GM12864 (cell line): ENCODE measurements around the gene PAGE4.

Experiments used
- DNase-seq: peaks from one replicate; pipeline ENCODE4 v3.0.0-alpha.2; 2011; ENCODE audit warnings: low read depth
- H3K4me3 ChIP-seq: 2 replicates; pipeline ENCODE4 v1.5.1; 2011; ENCODE audit warnings: mild to moderate bottlenecking, low read depth, low read length, control low read depth
- TF ChIP-seq, protein P1 (sequence below): IDR thresholded peaks from 2 replicates; pipeline ENCODE4 v1.5.1; 2011; ENCODE audit warnings: low read depth, mild to moderate bottlenecking, moderate library complexity, low read length, control low read depth, inconsistent platforms; ENCODE audit errors: missing control alignments

PAGE4 gene, protein sequence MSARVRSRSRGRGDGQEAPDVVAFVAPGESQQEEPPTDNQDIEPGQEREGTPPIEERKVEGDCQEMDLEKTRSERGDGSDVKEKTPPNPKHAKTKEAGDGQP

DNA sequence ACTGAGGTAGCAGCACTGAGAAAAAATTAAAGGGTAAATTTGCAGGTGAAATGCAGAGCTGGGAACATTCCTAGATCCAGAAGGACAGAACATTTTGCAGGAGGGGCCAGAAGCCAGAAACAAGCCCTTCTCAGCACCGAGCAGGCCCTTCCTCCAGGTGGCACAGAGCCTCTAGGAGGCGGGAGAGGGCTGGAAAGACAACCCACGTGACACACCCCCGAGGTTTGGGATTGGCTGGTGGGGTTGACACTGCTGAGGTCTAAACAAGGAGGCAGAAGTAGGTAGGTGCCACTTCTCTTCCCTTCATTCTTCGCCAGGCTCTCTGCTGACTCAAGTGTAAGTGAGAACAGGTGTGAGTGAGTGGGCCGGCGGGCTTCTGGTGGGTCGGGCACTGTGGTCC is at the start of gene PAGE4:
TSS of gene PAGE4 (plus strand) at position 288 of the 400 bp plus-strand sequence. CDS start 1,126 bp downstream, outside the sequence.
- DNase-seq, result no peak
- TF ChIP-seq, protein P1, sequence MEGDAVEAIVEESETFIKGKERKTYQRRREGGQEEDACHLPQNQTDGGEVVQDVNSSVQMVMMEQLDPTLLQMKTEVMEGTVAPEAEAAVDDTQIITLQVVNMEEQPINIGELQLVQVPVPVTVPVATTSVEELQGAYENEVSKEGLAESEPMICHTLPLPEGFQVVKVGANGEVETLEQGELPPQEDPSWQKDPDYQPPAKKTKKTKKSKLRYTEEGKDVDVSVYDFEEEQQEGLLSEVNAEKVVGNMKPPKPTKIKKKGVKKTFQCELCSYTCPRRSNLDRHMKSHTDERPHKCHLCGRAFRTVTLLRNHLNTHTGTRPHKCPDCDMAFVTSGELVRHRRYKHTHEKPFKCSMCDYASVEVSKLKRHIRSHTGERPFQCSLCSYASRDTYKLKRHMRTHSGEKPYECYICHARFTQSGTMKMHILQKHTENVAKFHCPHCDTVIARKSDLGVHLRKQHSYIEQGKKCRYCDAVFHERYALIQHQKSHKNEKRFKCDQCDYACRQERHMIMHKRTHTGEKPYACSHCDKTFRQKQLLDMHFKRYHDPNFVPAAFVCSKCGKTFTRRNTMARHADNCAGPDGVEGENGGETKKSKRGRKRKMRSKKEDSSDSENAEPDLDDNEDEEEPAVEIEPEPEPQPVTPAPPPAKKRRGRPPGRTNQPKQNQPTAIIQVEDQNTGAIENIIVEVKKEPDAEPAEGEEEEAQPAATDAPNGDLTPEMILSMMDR, result no peak

DNA sequence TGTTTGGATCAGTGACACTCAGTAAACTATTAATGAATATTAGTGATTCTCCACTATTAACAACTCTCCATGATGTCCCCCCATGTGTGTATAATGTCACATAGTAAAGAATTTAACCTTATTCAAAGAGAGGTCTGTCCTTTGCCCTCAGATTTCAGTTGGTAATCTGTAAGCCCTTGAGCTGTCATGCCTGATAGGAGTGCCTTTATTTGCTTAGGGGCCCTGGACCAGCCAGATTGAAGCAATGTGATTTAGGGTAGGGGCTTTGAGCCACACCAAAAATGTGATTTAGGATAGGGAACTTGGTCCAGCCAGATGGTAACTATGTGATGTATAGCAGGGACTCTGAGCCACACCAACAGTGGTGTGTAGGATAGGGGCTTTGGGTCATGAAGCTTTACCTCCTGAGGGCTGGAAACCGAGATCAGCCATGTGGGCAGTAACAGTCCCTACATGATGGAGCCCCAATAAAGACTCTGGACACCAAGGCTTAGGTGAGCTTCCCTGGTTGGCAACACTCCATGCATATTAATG is 44.3 kb upstream of the PAGE4 start:
- TF ChIP-seq, protein P1, result no peak
- no peak for DNase-seq
- no peak overlapping the region for H3K4me3 ChIP-seq

More for the DNA sequence above, at the start of gene PAGE4:
- no peak within 1 kb of the TSS for H3K4me3 ChIP-seq

DNA sequence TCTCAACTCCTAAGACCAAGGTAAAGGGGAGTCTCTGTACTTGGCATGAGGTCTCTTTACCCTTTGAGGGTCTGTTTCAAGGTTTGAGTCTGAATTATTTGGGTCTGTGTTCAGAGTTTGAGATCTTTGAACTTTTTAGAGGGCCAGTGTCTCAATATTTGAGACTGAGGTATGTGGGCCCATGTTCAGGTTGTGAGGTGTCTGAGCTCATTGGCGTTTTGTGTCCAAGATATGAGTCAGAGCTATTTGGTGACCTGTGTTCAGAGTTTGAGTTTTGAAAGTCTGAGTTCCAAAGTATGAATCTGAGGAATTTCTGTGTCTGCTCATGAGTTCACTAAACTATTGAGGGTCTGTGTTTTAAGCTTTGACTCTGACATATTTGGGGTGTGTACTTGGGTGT is 36.7 kb upstream of the PAGE4 start:
- no peak for DNase-seq
- H3K4me3 ChIP-seq, result no peak overlapping the region
- TF ChIP-seq, protein P1, result no peak

DNA sequence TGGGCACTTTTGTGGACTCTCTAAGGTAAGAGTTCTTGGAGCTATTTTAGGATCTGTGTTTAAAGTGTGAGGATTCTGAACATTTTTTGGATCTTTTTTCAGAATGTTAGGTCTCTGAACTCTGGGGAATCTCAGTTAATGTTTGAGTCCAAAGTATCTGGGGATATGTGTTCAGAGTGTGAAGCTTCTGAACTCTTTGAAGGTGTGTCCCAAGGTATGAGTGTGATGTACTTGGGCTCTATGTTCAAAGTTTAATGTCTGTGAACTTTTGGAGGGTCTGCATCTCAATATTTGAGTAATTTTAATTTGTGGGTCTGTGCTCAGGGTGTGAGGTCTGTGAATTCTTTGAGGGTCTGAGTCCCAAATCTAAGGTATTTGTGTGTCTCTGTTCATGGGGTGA is 35.4 kb upstream of the PAGE4 start:
- no peak for DNase-seq
- TF ChIP-seq, protein P1, result no peak
- H3K4me3 ChIP-seq, result no peak overlapping the region

DNA sequence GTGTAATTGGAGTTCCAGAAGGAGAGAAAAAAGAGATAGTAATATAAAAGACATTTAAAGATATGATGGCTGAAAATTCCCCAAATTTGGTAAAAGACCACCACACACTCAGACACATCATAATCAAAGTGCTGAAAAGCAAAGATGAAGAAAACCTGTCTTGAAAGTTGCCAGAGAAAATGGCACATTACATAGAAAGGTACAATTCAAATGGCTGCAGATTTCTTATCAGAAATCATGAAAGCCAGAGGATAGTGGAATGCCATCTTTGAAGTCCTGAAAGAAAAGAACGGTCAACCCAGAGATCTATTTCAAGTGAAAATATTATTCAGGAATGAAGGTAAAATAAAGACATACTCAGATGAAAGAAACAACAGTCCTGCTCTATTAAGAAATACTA is 29.3 kb upstream of the PAGE4 start:
- DNase-seq, result no peak
- H3K4me3 ChIP-seq, result no peak overlapping the region
- TF ChIP-seq, protein P1, result no peak

DNA sequence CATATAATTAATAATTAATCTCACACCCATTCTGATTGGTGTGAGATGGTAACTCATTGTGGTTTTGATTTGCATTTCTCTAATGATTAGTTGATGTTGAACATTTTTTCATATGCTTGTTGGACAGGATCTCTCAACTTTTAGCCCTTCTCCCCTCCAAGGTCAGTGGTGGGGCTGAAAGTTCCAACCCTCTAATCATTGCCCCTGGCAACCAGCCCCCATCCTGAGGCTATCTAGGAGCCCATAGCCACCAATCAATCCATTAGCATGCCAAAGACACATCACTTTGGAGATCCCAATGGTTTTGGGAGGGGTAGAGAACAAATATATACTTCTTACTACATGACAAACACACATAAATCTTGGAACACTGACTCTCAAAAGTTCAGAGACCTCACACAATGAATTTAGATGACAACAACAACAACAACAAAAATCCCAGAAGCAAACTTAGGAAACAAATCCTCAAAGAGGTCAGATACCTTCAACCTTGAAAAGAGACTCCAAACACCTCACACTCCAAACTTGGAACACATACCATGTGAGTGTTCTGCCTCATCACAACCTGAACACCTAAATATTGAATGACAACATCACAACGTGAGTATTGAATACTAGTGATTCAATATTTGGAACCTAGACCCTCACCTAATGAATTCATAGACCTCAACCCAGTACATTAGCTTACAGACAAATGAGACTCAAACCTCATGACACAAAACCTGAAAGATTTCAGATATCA is 19.0 kb upstream of the PAGE4 start:
- TF ChIP-seq, protein P1, result no peak
- DNase-seq, result no peak

More for the DNA sequence above, 19.0 kb upstream of the PAGE4 start:
- H3K4me3 ChIP-seq, result no peak overlapping the region
